ENCODE data around the gene ABHD16A. TPM values are rescaled to one million over a fixed set of nuclear protein-coding genes. Genes with fewer than 3 reads are reported as not detected.
A peak's percentile ranks its signal among the peaks of the same experiment; 100 is the strongest.

ABHD16A gene
- total RNA-seq, 1 donor from 2014 or later: 43.8 TPM

GRCh38 chr6:31690231-31691077 is 12.7 kb downstream of the ABHD16A start:
- no peak for DNase-seq (ENCODE audit: low read depth in 2 of 2)

GRCh38 chr6:31689249-31690110 is 13.6 kb downstream of the ABHD16A start:
- no peak for DNase-seq (ENCODE audit: low read depth in 2 of 2)

GRCh38 chr6:31687860-31688693 is 15.0 kb downstream of the ABHD16A start:
- DNase-seq (ENCODE audit: low read depth in 2 of 2): no peak

- DNase-seq (ENCODE audit: low read depth in 2 of 2): no peak
Observed at GRCh38 chr6:31687321-31687720, 15.8 kb downstream of the ABHD16A start.

GRCh38 chr6:31686483-31686882 is 16.6 kb downstream of the ABHD16A start:
- no peak for DNase-seq (ENCODE audit: low read depth in 2 of 2)

- DNase-seq (ENCODE audit: low read depth in 2 of 2): no peak
Observed at GRCh38 chr6:31683591-31683990, 19.5 kb downstream of the ABHD16A start.

- peak in 1 of 2 donors; percentile 30 for DNase-seq (ENCODE audit: low read depth in 2 of 2)
Observed at GRCh38 chr6:31681135-31681671, 21.9 kb downstream of the ABHD16A start.

- peak; percentile 74 to 86 for DNase-seq (ENCODE audit: low read depth in 2 of 2)
Observed at GRCh38 chr6:31680226-31681134, 22.6 kb downstream of the ABHD16A start, which contains the start of gene LY6G5C. LY6G5C (minus strand) TSS chr6:31681067; CDS start chr6:31680373, 694 bp downstream.

- no peak for DNase-seq (ENCODE audit: low read depth in 2 of 2)
Observed at GRCh38 chr6:31677955-31678354, 25.2 kb downstream of the ABHD16A start.

GRCh38 chr6:31676904-31677303 is 26.2 kb downstream of the ABHD16A start:
- DNase-seq (ENCODE audit: low read depth in 2 of 2): no peak

GRCh38 chr6:31676322-31676903 is 26.7 kb downstream of the ABHD16A start:
- DNase-seq (ENCODE audit: low read depth in 2 of 2): no peak

GRCh38 chr6:31669676-31670075 is 33.4 kb downstream of the ABHD16A start, which contains the start of gene LY6G5B:
LY6G5B (plus strand) TSS chr6:31669976; CDS start chr6:31670951, 975 bp downstream.
- DNase-seq (ENCODE audit: low read depth in 2 of 2): no peak

- DNase-seq (ENCODE audit: low read depth in 2 of 2): no peak
Observed at GRCh38 chr6:31666337-31666965, 36.7 kb downstream of the ABHD16A start.

- peak; percentile 94 to 98 for DNase-seq (ENCODE audit: low read depth in 2 of 2)
Observed at GRCh38 chr6:31665501-31666336, 37.4 kb downstream of the ABHD16A start, which contains the start of gene CSNK2B. CSNK2B (plus strand) TSS chr6:31666080; CDS start chr6:31666832, 752 bp downstream.

GRCh38 chr6:31664790-31665500 is 38.2 kb downstream of the ABHD16A start, which contains the start of gene GPANK1:
GPANK1 (minus strand) TSS chr6:31664997; CDS start chr6:31664478, 519 bp downstream.
- peak; percentile 89 to 96 for DNase-seq (ENCODE audit: low read depth in 2 of 2)

- peak in 1 of 2 donors; percentile 65 for DNase-seq (ENCODE audit: low read depth in 2 of 2)
Observed at GRCh38 chr6:31663961-31664789, 38.9 kb downstream of the ABHD16A start.

Data from dermis microvascular lymphatic vessel endothelial cell (primary cell).